ENCODE data around the gene KCNJ5.

GRCh38 chr11:128876133-128876650 lies 15.0 kb upstream of the KCNJ5 start:
- TF ChIP-seq RARB (CRISPR knock-in tag; IDR thresholded peaks at IDR 0.05): no peak
- TF ChIP-seq ZFP3 (CRISPR knock-in tag; IDR thresholded peaks at IDR 0.05): no peak
- no peak for TF ChIP-seq PATZ1 (CRISPR knock-in tag; IDR thresholded peaks at IDR 0.05; ENCODE audit: borderline replicate concordance)
- no peak for TF ChIP-seq ZNF8 (CRISPR knock-in tag; IDR thresholded peaks at IDR 0.05)
- TF ChIP-seq, protein P1, sequence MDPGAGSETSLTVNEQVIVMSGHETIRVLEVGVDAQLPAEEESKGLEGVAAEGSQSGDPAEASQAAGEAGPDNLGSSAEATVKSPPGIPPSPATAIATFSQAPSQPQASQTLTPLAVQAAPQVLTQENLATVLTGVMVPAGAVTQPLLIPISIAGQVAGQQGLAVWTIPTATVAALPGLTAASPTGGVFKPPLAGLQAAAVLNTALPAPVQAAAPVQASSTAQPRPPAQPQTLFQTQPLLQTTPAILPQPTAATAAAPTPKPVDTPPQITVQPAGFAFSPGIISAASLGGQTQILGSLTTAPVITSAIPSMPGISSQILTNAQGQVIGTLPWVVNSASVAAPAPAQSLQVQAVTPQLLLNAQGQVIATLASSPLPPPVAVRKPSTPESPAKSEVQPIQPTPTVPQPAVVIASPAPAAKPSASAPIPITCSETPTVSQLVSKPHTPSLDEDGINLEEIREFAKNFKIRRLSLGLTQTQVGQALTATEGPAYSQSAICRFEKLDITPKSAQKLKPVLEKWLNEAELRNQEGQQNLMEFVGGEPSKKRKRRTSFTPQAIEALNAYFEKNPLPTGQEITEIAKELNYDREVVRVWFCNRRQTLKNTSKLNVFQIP (CRISPR knock-in tag; IDR thresholded peaks at IDR 0.05; ENCODE audit: borderline replicate concordance, low read depth): no peak
- no peak for TF ChIP-seq CREB5 (CRISPR knock-in tag; IDR thresholded peaks at IDR 0.05; ENCODE audit: low read depth)
- TF ChIP-seq, protein P2, sequence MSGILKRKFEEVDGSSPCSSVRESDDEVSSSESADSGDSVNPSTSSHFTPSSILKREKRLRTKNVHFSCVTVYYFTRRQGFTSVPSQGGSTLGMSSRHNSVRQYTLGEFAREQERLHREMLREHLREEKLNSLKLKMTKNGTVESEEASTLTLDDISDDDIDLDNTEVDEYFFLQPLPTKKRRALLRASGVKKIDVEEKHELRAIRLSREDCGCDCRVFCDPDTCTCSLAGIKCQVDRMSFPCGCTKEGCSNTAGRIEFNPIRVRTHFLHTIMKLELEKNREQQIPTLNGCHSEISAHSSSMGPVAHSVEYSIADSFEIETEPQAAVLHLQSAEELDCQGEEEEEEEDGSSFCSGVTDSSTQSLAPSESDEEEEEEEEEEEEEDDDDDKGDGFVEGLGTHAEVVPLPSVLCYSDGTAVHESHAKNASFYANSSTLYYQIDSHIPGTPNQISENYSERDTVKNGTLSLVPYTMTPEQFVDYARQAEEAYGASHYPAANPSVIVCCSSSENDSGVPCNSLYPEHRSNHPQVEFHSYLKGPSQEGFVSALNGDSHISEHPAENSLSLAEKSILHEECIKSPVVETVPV (CRISPR knock-in tag; IDR thresholded peaks at IDR 0.05): no peak
- no peak for TF ChIP-seq ZFP30 (CRISPR knock-in tag; IDR thresholded peaks at IDR 0.05)
- no peak for TF ChIP-seq OSR1 (CRISPR knock-in tag; IDR thresholded peaks at IDR 0.05)
- TF ChIP-seq CSDC2 (CRISPR knock-in tag; IDR thresholded peaks at IDR 0.05): no peak
- TF ChIP-seq ESRRG (CRISPR knock-in tag; IDR thresholded peaks at IDR 0.05): no peak
